Activated B cell treated with CpG ODN at 0.5 μM for 24 hours (primary cell): ENCODE measurements around the gene PSEN1. TPM values are rescaled to one million over a fixed set of nuclear protein-coding genes. Genes with fewer than 3 reads are reported as not detected.

Experiments
- ATAC-seq: fragments of 200-7000 bp; cut with Tn5 transposase; one replicate; pipeline ENCODE4 v1.10.0; 2021; ENCODE audit warnings: low read depth, mild to moderate bottlenecking, moderate library complexity
- CTCF ChIA-PET: fragments of 350-600 bp; sonication (Branson Sonifier 250); formaldehyde crosslinking; loops from one replicate; lab custom pipeline; 2021; ENCODE audit warnings: antibody characterized with exemption; lab: Charles Lee
- POLR2A ChIA-PET: fragments of 350-600 bp; sonication (Branson Sonifier 250); formaldehyde crosslinking; loops from one replicate; lab custom pipeline; 2021; ENCODE audit warnings: antibody characterized with exemption; lab: Charles Lee
- DNase-seq: peaks from one replicate; pipeline ENCODE4 v3.0.0; 2022
- H3K27ac Mint-ChIP-seq: one replicate; pipeline ENCODE4 v1.8.0; 2020; ENCODE audit warnings: mixed read lengths
- H3K27me3 Mint-ChIP-seq: one replicate; pipeline ENCODE4 v1.8.0; 2021; ENCODE audit warnings: mixed read lengths
- H3K36me3 Mint-ChIP-seq: one replicate; pipeline ENCODE4 v1.8.0; 2021; ENCODE audit warnings: low read depth, mixed read lengths
- H3K4me1 Mint-ChIP-seq: one replicate; pipeline ENCODE4 v1.8.0; 2021; ENCODE audit warnings: mixed read lengths
- H3K4me3 Mint-ChIP-seq: one replicate; pipeline ENCODE4 v1.8.0; 2020; ENCODE audit warnings: mild to moderate bottlenecking, mixed read lengths
- H3K9me3 Mint-ChIP-seq: one replicate; pipeline ENCODE4 v1.8.0; 2020; ENCODE audit warnings: mixed read lengths
- intact Hi-C: fragments of 100-400 bp; cut with micrococcal nuclease; formaldehyde crosslinking; loops from one replicate; pipeline ENCODE4 v1.15.1; 2024
- total RNA-seq: library from RNA; stranded (reverse); gene quantifications from 2 replicates; pipeline ENCODE4 v1.2.3, GENCODE V29; 2022
- TF ChIP-seq, protein P1 (sequence below): fragments of 200-600 bp; IDR thresholded peaks from one replicate; pipeline ENCODE4 v1.8.0; 2022; ENCODE audit warnings: antibody characterized with exemption, mild to moderate bottlenecking

Gene PSEN1
- total RNA-seq, 1 donor from 2014 or later = 38.6 TPM

DNA sequence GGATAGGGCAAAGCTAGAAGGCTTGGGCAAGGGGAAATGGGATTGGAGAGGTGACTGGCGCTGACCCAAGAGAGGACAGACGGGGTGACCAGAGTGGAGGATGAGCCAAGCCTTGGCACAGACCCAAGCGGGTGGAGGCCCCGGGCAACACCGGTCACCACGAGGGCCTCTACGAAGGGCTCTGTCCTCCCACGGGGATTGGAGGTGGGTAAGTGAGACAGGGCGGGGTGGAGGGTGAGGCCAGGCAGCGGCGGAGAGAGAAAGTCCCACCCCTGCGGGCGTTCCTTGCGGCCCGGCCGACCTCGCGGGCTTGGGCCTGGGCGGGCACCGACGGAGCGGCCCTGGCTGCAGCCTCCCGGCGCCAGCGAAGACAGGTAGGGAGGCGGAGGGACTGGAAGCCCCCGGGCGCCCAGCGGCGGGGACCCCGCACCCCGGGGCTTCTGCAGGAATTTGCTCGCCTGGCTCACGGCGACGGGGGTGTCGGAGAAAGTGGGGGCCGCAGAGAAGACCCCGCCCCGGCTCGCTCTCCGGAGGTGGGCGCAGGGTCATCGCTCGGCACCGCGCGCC is 101.0 kb downstream of the PSEN1 start, which contains the start of gene PAPLN:
PAPLN (plus strand) TSS at position 288 of the 567 bp plus-strand sequence. CDS start 2,273 bp downstream, outside the sequence.
- DNase-seq (no peak), ATAC-seq (peak; percentile 50)
- ChIA-PET POLR2A (interaction anchor here (0.6 to 2.0 kb wide), 2 partner anchors 9 to 151 kb away, joined by 5 to 6 read pairs; no protein-coding TSS in a partner anchor), CTCF (no interaction called here)
- peaks cover 53% of the 10 kb centered on the region for H3K4me1 Mint-ChIP-seq
- TF ChIP-seq, protein P1, sequence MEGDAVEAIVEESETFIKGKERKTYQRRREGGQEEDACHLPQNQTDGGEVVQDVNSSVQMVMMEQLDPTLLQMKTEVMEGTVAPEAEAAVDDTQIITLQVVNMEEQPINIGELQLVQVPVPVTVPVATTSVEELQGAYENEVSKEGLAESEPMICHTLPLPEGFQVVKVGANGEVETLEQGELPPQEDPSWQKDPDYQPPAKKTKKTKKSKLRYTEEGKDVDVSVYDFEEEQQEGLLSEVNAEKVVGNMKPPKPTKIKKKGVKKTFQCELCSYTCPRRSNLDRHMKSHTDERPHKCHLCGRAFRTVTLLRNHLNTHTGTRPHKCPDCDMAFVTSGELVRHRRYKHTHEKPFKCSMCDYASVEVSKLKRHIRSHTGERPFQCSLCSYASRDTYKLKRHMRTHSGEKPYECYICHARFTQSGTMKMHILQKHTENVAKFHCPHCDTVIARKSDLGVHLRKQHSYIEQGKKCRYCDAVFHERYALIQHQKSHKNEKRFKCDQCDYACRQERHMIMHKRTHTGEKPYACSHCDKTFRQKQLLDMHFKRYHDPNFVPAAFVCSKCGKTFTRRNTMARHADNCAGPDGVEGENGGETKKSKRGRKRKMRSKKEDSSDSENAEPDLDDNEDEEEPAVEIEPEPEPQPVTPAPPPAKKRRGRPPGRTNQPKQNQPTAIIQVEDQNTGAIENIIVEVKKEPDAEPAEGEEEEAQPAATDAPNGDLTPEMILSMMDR = no peak
- H3K4me3 Mint-ChIP-seq = peak within 1 kb of the TSS; percentile 83
- H3K27me3 Mint-ChIP-seq = peaks cover 53% of the 10 kb centered on the region
- no peak within 1 kb of the TSS for H3K27ac Mint-ChIP-seq
- no peaks in the 10 kb centered on the region for H3K9me3 Mint-ChIP-seq
- intact Hi-C loops = loop anchor here (5.0 kb wide), 1 partner anchor 45 kb away; no protein-coding TSS in a partner anchor
- H3K36me3 Mint-ChIP-seq = no peaks in the 10 kb centered on the region

DNA sequence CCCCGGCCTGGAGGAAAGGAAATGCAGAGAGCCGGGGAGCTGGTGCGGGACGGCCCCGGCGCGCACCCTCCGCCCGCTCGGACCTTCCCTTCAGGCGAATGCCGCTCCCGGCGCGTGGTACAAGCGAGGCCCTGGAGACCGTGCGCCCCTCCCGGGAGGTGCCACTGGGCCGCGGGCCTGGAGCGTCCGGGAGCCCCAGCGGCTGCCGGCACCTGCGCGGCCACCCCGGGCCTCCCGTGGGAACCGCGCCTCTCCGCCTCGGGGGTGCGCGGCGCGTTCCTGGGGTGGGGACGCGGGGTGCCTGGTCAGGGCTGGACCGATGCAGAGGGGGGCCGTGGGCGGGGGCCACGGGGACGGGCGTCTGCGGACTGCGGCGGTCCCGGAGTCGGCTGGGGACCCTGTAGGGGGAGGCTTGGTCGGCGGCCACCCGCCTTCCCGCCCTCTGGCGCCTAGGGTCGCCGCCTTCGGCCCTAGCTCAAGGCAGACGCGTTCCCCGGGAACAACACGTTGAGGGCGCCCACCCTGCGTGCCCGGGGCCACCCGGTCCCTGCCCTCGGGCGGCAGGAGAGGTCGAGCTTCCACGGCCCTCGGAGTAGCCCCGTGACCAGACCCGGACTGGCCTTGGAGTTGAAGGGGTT is 101.6 kb downstream of the PSEN1 start:
- DNase-seq (no peak), ATAC-seq (no peak)
- TF ChIP-seq, protein P1 = no peak
- Mint-ChIP-seq H3K4me3 (peak overlapping the region; percentile 55), H3K27me3 (peaks cover 54% of the 10 kb centered on the region), H3K27ac (no peak overlapping the region), H3K9me3 (no peaks in the 10 kb centered on the region), H3K4me1 (peaks cover 58% of the 10 kb centered on the region), H3K36me3 (no peaks in the 10 kb centered on the region)
- intact Hi-C loops = loop anchor here (5.0 kb wide), 1 partner anchor 44 kb away; no protein-coding TSS in a partner anchor
- ChIA-PET CTCF (no interaction called here), POLR2A (interaction anchor here (0.6 to 1.4 kb wide), 2 partner anchors 150 to 180 kb away, joined by 4 to 6 read pairs; partner anchors contain the start of gene RBM25)

DNA sequence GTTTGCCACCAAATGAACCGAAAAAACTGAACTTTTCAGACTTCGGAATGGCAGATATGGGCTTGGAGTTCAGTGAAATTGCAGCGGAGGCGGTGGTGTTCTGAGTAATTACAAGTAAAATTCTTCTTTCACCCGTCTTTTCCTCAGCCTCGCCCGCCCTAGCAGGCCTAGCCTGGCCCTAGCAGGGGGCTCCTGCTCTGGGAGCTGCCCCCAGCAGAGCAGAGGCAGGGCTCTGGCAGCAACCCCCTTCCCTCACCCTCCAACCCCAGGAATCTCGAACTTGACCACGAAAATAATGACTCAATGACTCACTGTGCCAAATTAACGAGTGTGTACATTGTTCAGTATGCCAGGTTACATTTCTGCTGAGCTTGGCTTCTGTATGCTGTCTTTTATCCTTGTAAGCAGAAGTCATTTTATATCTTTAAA is 102.1 kb downstream of the PSEN1 start:
- Mint-ChIP-seq H3K27me3 (peaks cover 54% of the 10 kb centered on the region), H3K36me3 (no peaks in the 10 kb centered on the region), H3K9me3 (no peaks in the 10 kb centered on the region), H3K4me1 (peaks cover 64% of the 10 kb centered on the region), H3K4me3 (peak overlapping the region; percentile 55), H3K27ac (no peak overlapping the region)
- ATAC-seq (no peak), DNase-seq (no peak)
- ChIA-PET CTCF (no interaction called here), POLR2A (interaction anchor here (0.5 to 1.4 kb wide), 2 partner anchors 180 to 592 kb away, joined by 4 to 6 read pairs; partner anchors contain the start of gene RBM25)
- intact Hi-C loops = loop anchor here (5.0 kb wide), 1 partner anchor 44 kb away; no protein-coding TSS in a partner anchor
- TF ChIP-seq, protein P1 = no peak

DNA sequence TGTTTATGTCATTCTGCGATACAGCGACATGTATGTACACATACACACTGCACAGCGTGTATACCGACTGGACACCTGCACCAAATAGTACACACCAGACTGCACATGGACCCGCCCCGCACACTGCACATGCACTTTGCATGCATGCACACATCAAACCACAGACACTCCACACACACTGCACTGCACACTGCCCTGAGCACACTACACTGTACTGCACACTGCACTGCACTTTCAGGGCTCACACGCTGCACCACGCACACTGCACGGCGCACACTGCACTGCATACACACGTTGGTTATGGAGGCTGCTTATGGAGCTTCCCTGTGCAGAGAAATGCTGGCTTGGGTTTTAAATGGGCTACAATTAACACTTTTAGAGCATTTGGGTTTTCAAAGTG is 102.6 kb downstream of the PSEN1 start:
- no peak for ATAC-seq
- Mint-ChIP-seq H3K27me3 (peaks cover 51% of the 10 kb centered on the region), H3K4me1 (peaks cover 69% of the 10 kb centered on the region), H3K27ac (no peak overlapping the region), H3K36me3 (no peaks in the 10 kb centered on the region), H3K9me3 (no peaks in the 10 kb centered on the region), H3K4me3 (peak overlapping the region; percentile 37)
- intact Hi-C loops = loop anchor here (5.0 kb wide), 1 partner anchor 43 kb away; no protein-coding TSS in a partner anchor
- TF ChIP-seq, protein P1 = no peak
- DNase-seq = peak; percentile 4
- POLR2A ChIA-PET = interaction anchor here (0.5 to 1.4 kb wide), 2 partner anchors 181 to 591 kb away, joined by 4 to 6 read pairs; partner anchors contain the start of gene RBM25
- CTCF ChIA-PET = no interaction called here
